HUES64 (cell line): Measurements from ENCODE around the gene PARD3.

Experiments
- H3K27ac ChIP-seq: 2 replicates; pipeline ENCODE4 v1.7.0; 2013; ENCODE audit warnings: low read depth, low read length, inconsistent platforms
- H3K27me3 ChIP-seq: 2 replicates; pipeline ENCODE4 v1.6.1; 2013; ENCODE audit warnings: mild to moderate bottlenecking, low read length; ENCODE audit not compliant: insufficient read depth
- H3K36me3 ChIP-seq: 2 replicates; pipeline ENCODE4 v1.6.1; 2013; ENCODE audit warnings: mild to moderate bottlenecking, low read length; ENCODE audit not compliant: insufficient read depth
- H3K4me1 ChIP-seq: 2 replicates; pipeline ENCODE4 v1.6.1; 2013; ENCODE audit warnings: mild to moderate bottlenecking, low read length, moderate library complexity; ENCODE audit not compliant: insufficient read depth
- H3K4me3 ChIP-seq: 2 replicates; pipeline ENCODE4 v1.5.1; 2013; ENCODE audit warnings: mild to moderate bottlenecking, low read length, moderate library complexity
- H3K9ac ChIP-seq: 2 replicates; pipeline ENCODE4 v1.6.1; 2013; ENCODE audit warnings: mild to moderate bottlenecking, low read depth, low read length
- H3K9me3 ChIP-seq: 2 replicates; pipeline ENCODE4 v1.6.1; 2013; ENCODE audit warnings: low read depth, low read length; ENCODE audit not compliant: insufficient read depth
- WGBS: fragments of 150-250, 120-280 bp; methylation state at CpG from one replicate; pipeline ENCODE4 v1.1.7; 2013; ENCODE audit warnings: missing lambda C conversion rate; 5-methylcytosine and 5-hydroxymethylcytosine counted together

The PARD3 gene

GRCh38 chr10:34163075-34163905, 651.8 kb downstream of the PARD3 start:
- Histone ChIP-seq H3K27me3 (no peaks in the 10 kb centered on the region), H3K9ac (no peak overlapping the region), H3K4me3 (no peak overlapping the region), H3K36me3 (no peaks in the 10 kb centered on the region), H3K9me3 (no peaks in the 10 kb centered on the region), H3K4me1 (peaks cover 8% of the 10 kb centered on the region; the same call in 1 of the 2 replicates), H3K27ac (no peak overlapping the region)
- WGBS = 83% methylated on average over 11 of the region's 11 CpGs

- H3K4me1 ChIP-seq = peaks cover 8% of the 10 kb centered on the region; the same call in 1 of the 2 replicates
- H3K27ac ChIP-seq = no peak overlapping the region
- H3K9ac ChIP-seq = no peak overlapping the region
- WGBS = 95% methylated on average over 7 of the region's 7 CpGs
- no peaks in the 10 kb centered on the region for H3K9me3 ChIP-seq
- no peaks in the 10 kb centered on the region for H3K27me3 ChIP-seq
- H3K4me3 ChIP-seq = no peak overlapping the region
- no peaks in the 10 kb centered on the region for H3K36me3 ChIP-seq
Measured at GRCh38 chr10:34161777-34162370, 653.2 kb downstream of the PARD3 start.

GRCh38 chr10:34160595-34160994, 654.5 kb downstream of the PARD3 start:
- no peaks in the 10 kb centered on the region for H3K27me3 ChIP-seq
- no peaks in the 10 kb centered on the region for H3K9me3 ChIP-seq
- no peak overlapping the region for H3K27ac ChIP-seq
- peaks cover 3% of the 10 kb centered on the region; the same call in 1 of the 2 replicates for H3K4me1 ChIP-seq
- H3K4me3 ChIP-seq = no peak overlapping the region
- no peaks in the 10 kb centered on the region for H3K36me3 ChIP-seq
- H3K9ac ChIP-seq = no peak overlapping the region
- WGBS = 96% methylated on average over 3 of the region's 3 CpGs

DNA sequence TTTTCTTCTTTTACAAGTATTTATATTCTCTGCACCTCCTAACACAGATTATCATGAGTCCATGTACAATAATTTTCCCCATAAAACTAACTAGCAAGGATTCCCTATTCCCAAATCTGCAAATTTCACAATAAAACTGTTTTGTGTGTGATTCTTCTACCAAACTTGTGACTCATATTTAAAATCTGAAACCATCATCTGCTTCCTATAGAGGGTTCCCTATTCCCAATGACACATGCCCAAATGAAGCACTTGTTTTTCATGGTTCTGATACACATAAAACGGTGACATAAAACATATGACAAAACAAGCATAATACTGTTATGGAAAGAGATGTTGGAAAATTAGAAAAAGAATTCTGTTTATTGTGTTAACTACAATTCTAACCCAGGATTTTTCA, 657.6 kb downstream of the PARD3 start:
- no CpG with 5 or more reads among the region's 1 CpG for WGBS
- Histone ChIP-seq H3K27ac (no peak overlapping the region), H3K4me3 (no peak overlapping the region)

GRCh38 chr10:34156781-34157425, 658.2 kb downstream of the PARD3 start:
- Histone ChIP-seq H3K27me3 (no peaks in the 10 kb centered on the region), H3K4me3 (no peak overlapping the region), H3K9ac (no peak overlapping the region), H3K4me1 (peaks cover 6% of the 10 kb centered on the region; the same call in 1 of the 2 replicates), H3K36me3 (no peaks in the 10 kb centered on the region), H3K9me3 (no peaks in the 10 kb centered on the region), H3K27ac (no peak overlapping the region)
- WGBS = 94% methylated on average over 6 of the region's 6 CpGs

More for the DNA sequence above, 657.6 kb downstream of the PARD3 start:
- H3K27me3 ChIP-seq = no peaks in the 10 kb centered on the region
- H3K9me3 ChIP-seq = no peaks in the 10 kb centered on the region
- H3K36me3 ChIP-seq = no peaks in the 10 kb centered on the region
- no peak overlapping the region for H3K9ac ChIP-seq
- peaks cover 6% of the 10 kb centered on the region; the same call in 1 of the 2 replicates for H3K4me1 ChIP-seq

- H3K36me3 ChIP-seq = no peaks in the 10 kb centered on the region
- no peak overlapping the region for H3K27ac ChIP-seq
- no peaks in the 10 kb centered on the region for H3K9me3 ChIP-seq
- no peak overlapping the region for H3K9ac ChIP-seq
- peaks cover 6% of the 10 kb centered on the region; the same call in 1 of the 2 replicates for H3K4me1 ChIP-seq
- H3K4me3 ChIP-seq = no peak overlapping the region
- no peaks in the 10 kb centered on the region for H3K27me3 ChIP-seq
- WGBS = 81% methylated on average over 3 of the region's 3 CpGs
Measured at GRCh38 chr10:34155812-34156211, 659.3 kb downstream of the PARD3 start.

DNA sequence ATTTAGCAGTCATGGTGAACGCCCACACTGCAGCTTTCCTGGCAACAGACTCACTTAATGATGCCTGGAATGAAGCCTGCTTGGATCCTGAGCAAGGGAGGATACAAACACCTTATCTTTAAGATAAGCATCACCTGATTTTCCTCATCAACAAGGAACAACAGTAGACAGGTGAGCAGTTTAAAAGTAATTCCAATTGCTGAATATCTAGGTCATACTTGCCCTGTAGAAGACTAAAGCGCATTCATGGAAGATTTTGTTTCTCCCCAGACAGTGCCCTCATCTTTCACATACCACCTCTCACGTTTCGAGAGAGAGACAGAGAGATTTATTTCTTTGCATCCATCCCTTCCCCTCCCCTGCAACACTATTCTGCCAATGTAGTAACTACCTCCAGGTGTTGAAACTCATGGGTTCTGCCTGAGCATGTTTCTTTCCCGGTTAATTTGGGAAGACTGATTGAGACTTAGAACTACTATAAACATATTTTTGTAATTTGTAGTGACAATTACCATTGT, 660.7 kb downstream of the PARD3 start:
- Histone ChIP-seq H3K4me3 (no peak overlapping the region), H3K27ac (no peak overlapping the region), H3K36me3 (no peaks in the 10 kb centered on the region), H3K9ac (no peak overlapping the region), H3K27me3 (no peaks in the 10 kb centered on the region), H3K9me3 (no peaks in the 10 kb centered on the region), H3K4me1 (peaks cover 6% of the 10 kb centered on the region; the same call in 1 of the 2 replicates)
- WGBS = 87% methylated on average over 4 of the region's 5 CpGs

DNA sequence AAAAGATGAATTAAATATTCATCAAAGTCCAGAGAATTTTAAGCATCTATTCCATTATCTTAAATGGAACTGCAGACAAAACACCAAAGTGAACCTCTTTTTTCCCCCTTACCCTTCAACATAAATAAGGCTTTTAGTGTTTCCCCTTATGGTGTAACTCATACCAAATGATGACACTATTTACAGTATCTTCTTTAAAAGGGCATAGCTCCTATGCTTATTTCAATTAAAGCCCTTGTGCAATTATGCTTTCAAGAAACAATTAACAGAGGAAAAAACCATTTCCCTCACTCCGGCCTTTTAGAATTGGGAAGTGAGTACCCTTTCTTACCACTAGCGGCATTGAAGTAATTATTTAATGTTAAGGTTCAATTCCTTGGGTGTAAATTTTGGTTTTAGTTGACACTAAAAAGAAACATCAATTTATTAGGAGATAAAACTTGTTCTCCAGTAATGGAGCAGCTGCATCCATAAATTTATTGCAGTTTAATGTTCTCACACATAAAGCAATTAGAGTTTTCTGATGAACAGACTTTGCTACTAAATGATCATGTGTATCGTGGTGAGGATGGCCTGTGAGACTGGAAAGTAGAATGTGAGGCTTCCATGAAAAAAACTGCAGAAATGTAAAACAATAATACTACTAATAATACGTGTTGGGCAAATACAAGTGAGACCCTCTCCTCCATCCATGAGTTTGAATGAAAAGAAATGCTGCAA, 661.3 kb downstream of the PARD3 start:
- 67% methylated on average over 1 of the region's 4 CpGs for whole genome bisulfite sequencing
- Histone ChIP-seq H3K27ac (no peak overlapping the region), H3K9me3 (no peaks in the 10 kb centered on the region), H3K9ac (no peak overlapping the region), H3K4me1 (peaks cover 6% of the 10 kb centered on the region; the same call in 1 of the 2 replicates), H3K4me3 (no peak overlapping the region), H3K27me3 (no peaks in the 10 kb centered on the region), H3K36me3 (no peaks in the 10 kb centered on the region)

GRCh38 chr10:34152434-34152833, 662.7 kb downstream of the PARD3 start:
- H3K27ac ChIP-seq = no peak overlapping the region
- no peaks in the 10 kb centered on the region for H3K36me3 ChIP-seq
- no peak overlapping the region for H3K9ac ChIP-seq
- no peaks in the 10 kb centered on the region for H3K27me3 ChIP-seq
- H3K9me3 ChIP-seq = no peaks in the 10 kb centered on the region
- no peak overlapping the region for H3K4me3 ChIP-seq
- 62% methylated on average over 1 of the region's 1 CpG for WGBS
- H3K4me1 ChIP-seq = peaks cover 6% of the 10 kb centered on the region; the same call in 1 of the 2 replicates

DNA sequence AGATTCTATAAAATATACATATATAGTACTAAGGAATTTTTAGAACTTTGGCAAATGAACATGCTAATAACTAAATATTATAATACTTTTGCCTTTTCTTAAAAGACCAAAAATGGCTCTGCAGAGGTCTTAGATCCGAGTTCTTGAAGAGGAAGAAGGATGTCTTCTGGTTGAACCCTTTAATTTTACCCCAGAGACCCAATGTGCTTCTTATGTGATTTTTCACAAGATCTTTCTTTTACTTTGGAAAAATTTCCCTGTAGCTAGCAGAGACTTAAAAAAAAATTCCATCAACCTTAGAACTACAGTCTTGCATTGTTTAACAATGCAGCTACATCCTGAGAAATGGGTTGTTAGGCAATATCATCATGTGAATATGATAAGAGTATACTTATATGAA, 663.2 kb downstream of the PARD3 start:
- H3K27me3 ChIP-seq = no peaks in the 10 kb centered on the region
- H3K4me1 ChIP-seq = peaks cover 9% of the 10 kb centered on the region; the same call in 1 of the 2 replicates
- no peak overlapping the region for H3K9ac ChIP-seq
- no peaks in the 10 kb centered on the region for H3K36me3 ChIP-seq
- H3K4me3 ChIP-seq = no peak overlapping the region
- 100% methylated on average over 1 of the region's 1 CpG for WGBS
- H3K27ac ChIP-seq = no peak overlapping the region
- no peaks in the 10 kb centered on the region for H3K9me3 ChIP-seq
